ENCODE measurements around the gene TNFRSF21.
"Not testable (repeated sequence)": the region's sequence is repeated elsewhere in the genome, so short reads cannot be mapped to it uniquely, and the experiment has no call there.

The TNFRSF21 gene

DNA sequence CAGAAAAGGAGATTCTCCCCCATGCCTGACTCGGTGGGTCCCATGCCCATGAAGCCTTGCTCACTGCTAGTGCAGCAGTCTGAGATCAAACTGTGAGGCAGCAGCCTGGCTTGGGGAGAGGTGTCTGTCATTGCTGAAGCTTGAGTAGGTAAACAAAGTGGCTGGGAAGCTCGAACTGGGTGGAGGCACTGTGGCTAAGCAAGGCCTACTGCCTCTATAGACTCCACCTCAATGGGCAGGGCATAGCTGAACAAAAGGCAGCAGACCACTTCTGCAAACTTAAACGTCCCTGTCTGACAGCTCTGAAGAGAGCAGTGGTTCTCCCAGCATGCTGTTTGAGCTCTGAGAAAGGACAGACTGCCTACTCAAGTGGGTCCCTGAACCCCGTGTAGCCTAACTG lies 18.4 kb upstream of the TNFRSF21 start:
- not testable (repeated sequence) for H3K4me3 ChIP-seq, H3K27ac ChIP-seq

DNA sequence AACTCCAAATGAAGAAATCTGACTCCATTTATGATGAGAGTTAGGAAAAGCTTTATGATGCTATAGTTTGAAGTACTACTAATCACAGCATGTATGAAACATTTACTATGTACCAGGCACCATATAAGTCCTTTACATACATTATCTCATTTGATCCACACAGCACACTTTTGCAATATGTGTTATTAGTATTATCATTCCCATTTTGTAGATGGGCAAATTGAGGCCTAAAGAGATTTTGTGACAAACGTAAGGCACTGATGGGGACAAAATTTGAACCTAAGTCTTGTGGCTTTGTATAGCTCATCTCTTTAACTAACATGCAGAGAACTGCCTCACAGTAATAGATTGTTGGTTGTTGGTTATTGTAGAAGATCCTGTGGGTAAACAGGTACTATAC lies 14.2 kb upstream of the TNFRSF21 start:
- Histone ChIP-seq H3K27ac (no peak overlapping the region), H3K4me3 (no peak overlapping the region)

DNA sequence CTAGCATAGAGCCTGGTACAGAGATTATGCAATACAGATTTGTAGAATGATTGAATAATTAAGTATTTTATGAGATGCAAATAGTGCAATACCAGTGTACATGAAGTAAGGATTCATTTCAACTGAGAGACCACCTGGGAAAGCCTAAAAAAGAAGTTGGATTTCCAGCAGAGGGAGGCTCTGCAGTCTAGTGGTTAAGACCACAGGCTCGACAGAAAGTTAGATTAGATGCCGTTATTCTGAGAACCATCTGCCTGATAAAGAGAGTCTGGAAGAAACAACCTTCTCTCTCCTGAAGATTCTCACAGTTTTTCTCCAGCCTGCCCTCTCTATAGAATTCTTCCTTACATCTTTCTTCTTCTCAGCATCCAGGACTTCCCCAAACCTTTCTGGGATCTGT lies 13.6 kb upstream of the TNFRSF21 start:
- Histone ChIP-seq H3K4me3 (no peak overlapping the region), H3K27ac (no peak overlapping the region)

DNA sequence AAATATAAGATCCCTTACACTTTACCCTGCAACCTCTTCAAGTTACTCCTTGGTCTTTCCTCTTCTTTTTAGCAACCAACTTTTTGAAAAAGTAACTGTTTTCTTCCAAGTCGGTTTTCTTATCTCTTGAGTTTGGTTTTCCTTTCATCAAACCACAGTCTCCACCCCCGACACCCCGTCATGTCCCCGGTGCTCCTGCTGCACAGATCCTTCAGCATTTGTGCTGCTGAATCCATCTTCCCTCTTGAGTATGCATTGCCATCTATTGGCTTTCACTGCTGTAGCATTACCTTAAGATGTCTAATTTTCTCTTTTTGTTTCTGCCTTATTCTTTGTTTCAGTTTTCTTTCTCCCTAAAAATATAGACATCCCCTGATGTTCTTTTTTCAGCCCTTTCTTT lies 11.9 kb upstream of the TNFRSF21 start:
- H3K27ac ChIP-seq: no peak overlapping the region
- H3K4me3 ChIP-seq: no peak overlapping the region

DNA sequence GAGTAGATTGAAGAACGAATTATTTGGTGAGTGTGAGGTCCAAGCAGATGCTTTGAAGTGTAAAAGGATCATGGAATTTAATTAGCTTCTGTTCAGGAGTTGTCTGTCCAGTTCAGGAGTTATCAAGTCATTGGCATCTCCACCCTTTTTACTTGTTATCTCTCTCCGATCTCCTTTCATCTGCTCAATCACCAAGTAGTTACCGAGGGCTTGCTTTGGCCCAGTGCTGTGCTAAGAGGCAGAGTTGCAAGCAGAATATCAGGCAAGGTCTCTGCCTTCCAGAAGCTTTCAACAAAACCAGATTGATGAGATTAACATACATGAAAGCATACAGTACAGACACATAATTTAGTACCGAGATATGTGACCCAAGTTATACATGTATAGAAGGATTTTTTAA lies 10.2 kb upstream of the TNFRSF21 start:
- Histone ChIP-seq H3K4me3 (no peak overlapping the region), H3K27ac (no peak overlapping the region)

DNA sequence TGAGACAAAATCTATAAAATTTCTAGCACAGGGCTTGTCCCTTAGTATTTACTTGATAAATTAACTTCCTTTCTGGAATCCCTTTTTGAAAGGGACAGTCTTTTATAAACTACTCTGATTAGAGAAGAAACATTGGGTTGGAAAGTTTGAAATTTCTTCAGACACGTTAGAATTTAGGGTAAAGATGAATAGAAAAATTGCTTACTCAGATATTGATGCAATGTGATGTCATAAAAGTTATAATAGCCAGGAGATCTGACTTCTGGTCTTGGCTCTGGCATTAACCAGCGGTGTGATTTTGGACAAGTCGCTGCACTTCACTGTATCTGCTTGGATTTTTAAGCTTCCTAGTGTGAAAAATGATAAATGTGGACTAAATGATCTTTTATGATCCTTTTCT lies 9.7 kb upstream of the TNFRSF21 start:
- no peak overlapping the region for H3K4me3 ChIP-seq
- no peak overlapping the region for H3K27ac ChIP-seq

DNA sequence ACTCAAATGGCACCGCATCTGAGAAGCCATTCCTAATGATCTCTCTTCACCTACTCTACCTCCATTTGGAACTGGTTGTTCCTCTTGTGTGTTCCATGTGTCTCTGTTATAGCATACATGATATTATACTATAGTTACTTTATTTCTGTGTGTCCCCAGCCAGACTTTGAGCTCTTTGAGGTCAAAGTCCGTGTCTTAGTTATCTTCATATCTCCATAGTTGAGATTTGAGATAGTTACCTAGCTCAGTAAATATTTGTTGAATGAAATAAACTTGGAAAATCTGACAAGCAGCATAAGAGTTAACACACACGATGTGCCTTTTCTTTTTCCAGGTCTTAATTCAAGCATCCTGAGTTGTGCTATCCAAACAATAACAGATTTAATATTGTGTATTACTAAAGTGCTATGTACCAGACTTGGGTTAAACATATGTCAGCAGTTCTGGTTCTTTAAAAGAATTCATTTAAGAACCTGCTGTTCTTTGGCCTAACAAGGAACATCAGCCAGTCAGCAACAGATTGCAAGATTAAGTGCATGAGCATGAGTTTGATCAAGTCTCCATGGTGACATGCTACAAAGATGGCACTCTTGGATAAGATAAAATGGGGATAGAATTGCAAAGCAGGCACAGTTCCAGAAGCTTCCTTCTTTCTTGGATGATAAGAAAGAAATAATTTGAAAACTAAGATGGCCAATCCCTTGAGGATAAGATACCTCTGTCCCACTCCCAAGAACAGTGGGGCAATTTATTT lies 8.7 kb upstream of the TNFRSF21 start:
- H3K27ac ChIP-seq: no peak overlapping the region
- H3K4me3 ChIP-seq: no peak overlapping the region

DNA sequence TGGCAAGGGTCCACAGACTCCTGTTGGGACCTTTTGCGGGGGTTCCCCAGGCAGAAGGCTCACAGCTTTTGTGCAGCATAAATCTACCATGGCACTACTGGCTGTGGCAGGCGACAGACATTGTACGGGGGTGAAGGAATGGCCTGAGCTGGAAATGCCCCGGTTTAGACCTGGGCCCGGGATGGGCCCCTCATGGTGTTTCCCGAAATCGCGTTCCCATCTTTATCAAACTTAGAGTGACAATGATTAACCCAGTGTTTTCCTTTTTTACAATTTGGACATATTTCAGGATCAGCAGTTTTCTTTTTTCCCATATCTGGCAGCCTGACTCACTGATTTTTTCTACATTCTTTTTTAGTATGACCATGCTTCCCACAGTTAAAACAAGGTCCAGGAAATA lies 5.5 kb upstream of the TNFRSF21 start:
- not testable (repeated sequence) for H3K27ac ChIP-seq, H3K4me3 ChIP-seq

DNA sequence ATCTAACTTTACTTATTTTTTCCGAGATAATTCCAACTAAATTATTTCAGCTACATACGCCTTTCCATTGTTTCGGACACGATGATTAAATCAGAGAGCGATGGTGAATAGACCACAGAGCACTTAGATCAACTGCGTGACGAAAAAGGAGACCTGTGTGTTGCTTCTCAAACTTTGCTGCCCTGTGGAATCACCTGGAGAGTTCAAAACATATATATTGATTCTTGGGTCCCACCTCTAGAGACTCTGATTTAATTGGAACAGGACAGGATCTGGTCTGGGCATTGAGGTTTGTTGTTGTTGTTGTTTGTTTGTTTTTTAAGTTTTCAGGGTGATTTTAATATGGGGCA lies 401 bp upstream of the TNFRSF21 start:
- Histone ChIP-seq H3K4me3 (peak overlapping the region in 3 of 7 experiments; percentile 61 to 80 (median 78)), H3K27ac (peak overlapping the region in 1 of 21 experiments; percentile 84)

DNA sequence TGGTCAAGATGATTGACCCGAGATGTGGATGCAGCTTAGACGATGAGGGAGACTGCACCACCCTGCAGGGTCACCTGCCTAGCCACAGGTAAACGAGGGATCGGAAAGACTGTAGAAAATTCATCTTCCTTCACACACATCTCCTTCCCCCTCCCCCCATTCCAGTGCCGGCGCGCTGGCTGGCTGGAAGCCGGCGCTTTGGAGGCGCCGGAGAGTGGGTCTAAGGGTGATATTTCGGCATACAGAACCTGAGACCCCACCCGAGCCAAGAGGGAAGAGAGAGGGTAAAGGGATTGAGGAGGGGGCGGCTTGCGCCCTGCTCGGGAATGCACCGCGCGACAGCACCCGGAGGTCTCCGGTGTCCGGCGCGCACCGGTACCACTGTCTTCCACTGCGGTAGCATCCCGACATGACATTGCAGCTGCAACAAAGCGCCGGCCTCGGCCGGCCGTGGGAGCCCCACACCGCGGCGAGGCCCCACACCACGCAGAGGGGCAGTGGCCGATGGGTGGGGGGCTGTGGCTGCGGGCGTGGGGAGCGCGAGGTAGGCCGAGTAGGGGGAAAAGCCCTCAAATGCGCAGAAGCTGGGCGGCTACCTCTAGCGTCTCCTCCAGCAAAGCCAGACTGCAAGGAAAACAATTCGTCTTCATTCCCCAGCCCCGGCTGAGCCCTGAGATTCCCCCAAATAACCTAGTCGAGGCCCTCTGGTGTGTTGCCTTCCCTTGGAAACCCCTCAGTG lies 984 bp downstream of the TNFRSF21 start:
- Histone ChIP-seq H3K4me3 (peak overlapping the region; percentile 61 to 80 (median 71)), H3K27ac (peak overlapping the region in 18 of 21 experiments; percentile 0 to 88 (median 70))

DNA sequence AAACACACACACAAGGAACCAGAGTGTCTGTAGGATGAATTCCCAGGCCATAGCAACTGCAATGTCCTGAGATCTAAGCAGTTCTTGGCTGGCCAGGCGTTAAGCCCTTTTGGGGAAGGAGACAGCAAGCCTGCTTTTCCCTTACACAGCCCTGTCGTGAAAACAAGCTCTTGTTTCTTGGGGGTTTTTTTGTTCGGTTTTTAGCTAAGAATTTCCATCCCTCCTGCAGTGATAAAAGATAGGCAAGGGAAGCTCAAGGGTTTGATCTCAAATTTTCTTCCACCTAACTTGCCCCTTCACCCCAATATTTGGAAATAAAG lies 1.5 kb downstream of the TNFRSF21 start:
- peak overlapping the region in 4 of 21 experiments; percentile 55 to 88 (median 74) for H3K27ac ChIP-seq

DNA sequence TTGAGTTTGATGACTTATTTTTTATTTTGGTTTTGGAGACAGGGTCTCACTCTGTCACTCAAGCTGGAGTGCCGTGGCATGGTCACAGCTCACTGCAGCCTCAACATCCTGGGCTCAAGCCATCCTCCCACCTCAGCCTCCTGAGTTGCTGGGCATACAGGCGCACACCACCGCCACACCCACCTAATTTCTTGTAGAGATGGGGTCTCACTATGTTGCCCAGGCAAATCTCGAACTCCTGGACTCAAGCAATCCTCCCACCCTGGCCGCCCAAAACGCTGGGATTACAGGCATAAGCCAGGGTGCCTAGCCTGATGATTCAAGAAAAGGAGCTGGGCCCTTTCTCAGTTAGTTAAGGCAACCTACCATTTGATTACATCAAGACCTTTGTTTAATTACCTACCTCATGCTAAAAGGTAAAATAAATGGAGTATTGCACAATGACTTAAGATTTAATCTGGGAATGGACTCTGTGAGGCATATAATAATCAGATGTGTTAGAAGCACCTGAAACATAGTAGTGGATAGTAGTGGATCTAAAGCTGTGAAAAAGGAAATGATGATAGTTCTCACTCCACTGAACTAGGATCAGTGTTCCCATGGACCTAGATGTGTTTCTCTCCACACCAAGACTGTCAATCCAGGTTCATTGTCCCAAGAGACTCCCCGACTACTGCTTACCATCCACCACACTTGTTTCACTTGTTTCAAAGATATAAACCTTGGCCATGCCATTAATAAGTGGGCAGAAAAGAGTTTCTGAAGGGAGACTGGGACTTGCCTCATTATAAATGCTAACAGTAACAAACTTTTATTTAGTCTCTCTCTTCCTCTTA lies 2.1 kb downstream of the TNFRSF21 start:
- peak overlapping the region in 1 of 21 experiments; percentile 84 for H3K27ac ChIP-seq
- H3K4me3 ChIP-seq: peak overlapping the region in 6 of 7 experiments; percentile 61 to 80 (median 71)

More for the DNA sequence above, 1.5 kb downstream of the TNFRSF21 start:
- H3K4me3 ChIP-seq: peak overlapping the region; percentile 61 to 80 (median 71)

DNA sequence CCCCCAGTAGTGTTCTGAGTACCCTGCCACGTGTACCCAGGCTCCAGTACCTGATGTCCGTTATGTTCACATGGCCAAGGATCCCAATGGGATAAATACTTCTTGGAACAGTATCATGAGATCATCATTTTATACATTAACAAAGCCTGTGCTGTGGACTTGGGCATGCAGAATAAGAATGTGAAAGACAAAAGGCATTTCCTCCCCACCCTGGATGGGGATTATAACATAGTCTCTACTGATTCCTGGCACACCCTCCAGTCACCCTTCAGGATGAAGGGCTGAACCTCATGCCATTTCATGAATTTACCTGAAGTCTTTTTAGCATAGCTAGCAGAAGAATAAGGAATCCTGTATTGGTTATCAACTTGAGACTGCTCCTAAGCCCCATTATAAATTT lies 2.8 kb downstream of the TNFRSF21 start:
- Histone ChIP-seq H3K27ac (no peak overlapping the region), H3K4me3 (no peak overlapping the region)

DNA sequence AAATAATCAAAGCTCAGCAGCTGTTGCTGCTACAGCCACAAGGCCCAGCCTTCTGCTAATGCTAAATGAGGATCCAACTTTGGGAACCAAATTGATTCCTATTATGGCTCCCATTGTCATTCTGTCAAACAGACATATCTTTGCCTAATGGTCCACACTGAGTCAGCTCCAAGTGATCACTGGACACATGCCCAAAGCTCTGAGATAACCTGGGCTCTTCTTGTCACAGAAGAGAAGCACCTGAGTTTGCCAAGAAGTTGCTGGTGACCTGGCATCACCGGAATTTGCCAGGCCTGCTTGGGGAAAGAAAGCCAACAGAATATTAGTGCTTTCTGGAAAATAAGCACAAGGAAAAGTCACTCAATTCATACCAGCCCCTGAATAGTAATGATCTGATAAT lies 5.8 kb downstream of the TNFRSF21 start:
- no peak overlapping the region for H3K27ac ChIP-seq

DNA sequence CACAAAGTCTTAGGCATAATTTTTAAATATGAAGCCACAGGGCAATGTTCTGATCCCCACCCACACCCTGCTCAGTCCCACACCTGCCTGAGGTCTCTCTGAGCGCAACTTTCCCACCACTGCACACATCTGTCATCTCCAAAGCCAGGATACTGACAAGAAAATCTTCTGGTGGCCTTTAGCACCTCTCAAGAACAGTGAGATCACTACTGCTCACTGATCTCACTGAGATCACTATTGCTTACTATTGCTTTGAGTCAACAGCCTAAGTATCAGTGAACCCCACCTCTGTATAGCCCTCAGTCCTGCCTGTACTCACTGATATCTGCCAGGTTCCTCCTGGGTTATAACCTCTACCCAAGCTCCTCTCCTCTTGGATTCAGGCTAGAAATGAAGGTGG lies 6.4 kb downstream of the TNFRSF21 start:
- no peak overlapping the region for H3K4me3 ChIP-seq
- no peak overlapping the region for H3K27ac ChIP-seq

More for the DNA sequence above, 5.8 kb downstream of the TNFRSF21 start:
- H3K4me3 ChIP-seq: no peak overlapping the region

DNA sequence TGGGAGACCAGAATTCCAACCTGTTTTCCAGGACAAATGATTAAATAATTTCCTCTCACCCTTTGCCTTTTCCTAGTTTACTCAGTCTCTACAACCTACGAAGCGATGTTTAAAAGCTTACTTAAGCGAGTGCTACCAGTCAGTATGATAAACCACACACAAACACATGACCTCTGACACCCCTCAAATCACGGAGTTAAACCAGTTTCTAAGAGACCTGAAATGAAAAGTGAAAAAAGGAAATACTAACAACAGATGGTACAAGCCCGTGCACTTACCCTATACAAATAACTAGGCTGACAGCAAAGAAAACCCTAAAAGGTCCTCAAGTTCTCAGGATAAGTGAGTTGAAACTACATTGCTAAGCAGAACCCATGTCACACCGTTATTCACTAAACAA lies 7.7 kb downstream of the TNFRSF21 start:
- no peak overlapping the region for H3K27ac ChIP-seq
- H3K4me3 ChIP-seq: no peak overlapping the region

DNA sequence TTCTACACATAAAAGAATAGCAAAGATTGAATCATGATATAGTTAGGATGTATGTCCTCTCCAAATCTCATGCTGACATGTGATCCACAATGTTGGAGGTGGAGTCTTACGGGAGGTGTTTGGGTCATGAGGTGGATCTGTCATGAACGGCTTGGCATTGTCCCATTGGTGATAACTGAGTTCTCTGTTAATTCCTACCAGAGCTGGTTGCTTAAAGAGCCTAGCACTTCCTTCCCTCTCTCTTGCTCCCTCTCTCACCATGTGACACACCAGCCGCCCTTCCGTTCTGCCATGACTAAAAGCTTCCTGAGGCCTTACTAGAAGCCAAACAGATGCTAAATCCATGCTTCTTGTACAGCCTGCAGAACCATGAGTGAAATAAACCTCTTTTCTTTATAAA lies 8.3 kb downstream of the TNFRSF21 start:
- Histone ChIP-seq H3K4me3 (no peak overlapping the region), H3K27ac (no peak overlapping the region)

DNA sequence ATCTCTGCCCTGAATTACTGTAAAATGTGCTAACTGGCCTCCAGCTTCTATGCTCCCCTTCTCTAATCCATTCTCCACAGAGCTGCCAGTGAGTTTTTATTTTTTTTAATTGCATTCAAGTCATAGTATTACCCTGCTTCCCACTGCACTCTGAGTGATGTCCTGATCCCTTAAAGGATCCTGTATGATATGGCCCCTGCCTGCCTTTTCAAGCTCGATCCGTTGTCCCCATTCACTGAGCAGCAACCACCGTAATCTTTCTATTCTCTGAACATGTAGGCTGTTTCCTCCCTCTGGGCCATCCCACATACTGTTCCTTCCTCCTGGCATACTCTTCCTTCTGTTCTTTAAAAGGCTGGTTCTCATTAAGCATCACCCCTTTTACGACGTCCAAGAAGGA lies 9.3 kb downstream of the TNFRSF21 start:
- H3K4me3 ChIP-seq: no peak overlapping the region
- H3K27ac ChIP-seq: no peak overlapping the region

DNA sequence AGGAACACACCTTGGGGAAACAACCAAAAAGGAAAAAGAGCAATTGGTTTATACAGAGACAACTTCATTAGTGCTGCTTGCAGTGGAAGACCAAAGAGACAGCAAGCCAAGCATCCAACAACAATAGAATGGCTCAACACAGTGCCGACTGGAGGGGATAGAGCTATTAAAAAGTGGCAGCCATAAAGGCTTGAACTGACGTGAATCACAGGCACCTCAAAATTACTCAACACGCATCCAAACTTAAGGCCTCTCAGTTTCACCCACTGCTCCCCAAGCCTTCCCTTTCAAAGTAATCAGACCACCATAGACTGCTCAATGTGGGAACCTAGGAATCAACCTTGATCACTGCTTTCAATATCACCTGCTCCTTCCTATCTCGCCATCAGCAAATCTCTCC lies 9.7 kb downstream of the TNFRSF21 start:
- no peak overlapping the region for H3K27ac ChIP-seq

DNA sequence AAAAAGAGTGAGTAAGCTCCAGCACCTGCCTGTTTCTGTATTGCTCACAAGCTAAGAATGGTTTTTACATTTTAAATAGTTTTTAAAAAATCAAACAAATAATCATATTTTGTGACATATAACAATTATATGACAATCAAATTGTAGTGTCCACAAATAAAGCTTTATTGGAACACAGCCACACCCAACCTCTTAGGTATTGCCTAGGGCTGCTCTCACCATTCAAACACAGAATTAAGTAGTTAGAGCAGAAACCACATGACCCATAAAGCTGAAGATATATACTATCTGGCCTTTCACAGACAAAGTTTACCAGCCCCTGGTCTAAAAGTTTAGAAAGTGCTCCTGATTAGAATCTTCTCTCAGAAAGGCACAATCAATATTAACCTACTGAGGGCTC lies 11.2 kb downstream of the TNFRSF21 start:
- Histone ChIP-seq H3K4me3 (no peak overlapping the region), H3K27ac (no peak overlapping the region)

More for the DNA sequence above, 9.7 kb downstream of the TNFRSF21 start:
- H3K4me3 ChIP-seq: no peak overlapping the region

DNA sequence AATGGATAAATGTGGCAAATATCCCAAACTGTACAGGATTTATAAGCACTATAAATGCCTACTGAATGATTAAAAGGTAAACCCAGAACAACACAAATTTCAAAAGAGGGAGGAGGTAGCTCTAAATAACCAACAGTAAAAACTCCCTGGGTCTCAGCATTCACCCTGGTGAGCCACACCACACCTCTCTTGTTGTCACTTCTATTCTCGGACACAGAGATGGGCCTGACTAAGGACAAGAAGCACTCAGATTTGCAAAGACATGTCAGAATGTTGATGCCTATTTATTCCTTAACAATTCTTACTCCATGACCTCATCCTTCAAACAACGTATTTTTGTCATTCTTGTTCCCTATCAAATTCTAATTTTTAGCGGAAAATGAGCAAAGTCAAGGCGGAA lies 14.7 kb downstream of the TNFRSF21 start:
- H3K4me3 ChIP-seq: no peak overlapping the region
- H3K27ac ChIP-seq: no peak overlapping the region

Data from skin epidermis (tissue), 12 donors.